DMS79 (cell line): Measurements from ENCODE around the gene RNF130.
"Not testable (repeated sequence)": the region's sequence is repeated elsewhere in the genome, so short reads cannot be mapped to it uniquely, and the experiment has no call there.

Source experiments
- DNase-seq: peaks from one replicate; lab custom pipeline; 2025; lab: John Stamatoyannopoulos, UW

The RNF130 gene

GRCh38 chr5:180103487-180104167 lies 32.1 kb upstream of the RNF130 start:
- no peak for DNase-seq

- no peak for DNase-seq
Measured at GRCh38 chr5:180102636-180103035, 31.1 kb upstream of the RNF130 start.

- no peak for DNase-seq
Measured at GRCh38 chr5:180101451-180102105, 30.0 kb upstream of the RNF130 start.

- no peak for DNase-seq
Measured at GRCh38 chr5:180100621-180101450, 29.3 kb upstream of the RNF130 start.

DNA sequence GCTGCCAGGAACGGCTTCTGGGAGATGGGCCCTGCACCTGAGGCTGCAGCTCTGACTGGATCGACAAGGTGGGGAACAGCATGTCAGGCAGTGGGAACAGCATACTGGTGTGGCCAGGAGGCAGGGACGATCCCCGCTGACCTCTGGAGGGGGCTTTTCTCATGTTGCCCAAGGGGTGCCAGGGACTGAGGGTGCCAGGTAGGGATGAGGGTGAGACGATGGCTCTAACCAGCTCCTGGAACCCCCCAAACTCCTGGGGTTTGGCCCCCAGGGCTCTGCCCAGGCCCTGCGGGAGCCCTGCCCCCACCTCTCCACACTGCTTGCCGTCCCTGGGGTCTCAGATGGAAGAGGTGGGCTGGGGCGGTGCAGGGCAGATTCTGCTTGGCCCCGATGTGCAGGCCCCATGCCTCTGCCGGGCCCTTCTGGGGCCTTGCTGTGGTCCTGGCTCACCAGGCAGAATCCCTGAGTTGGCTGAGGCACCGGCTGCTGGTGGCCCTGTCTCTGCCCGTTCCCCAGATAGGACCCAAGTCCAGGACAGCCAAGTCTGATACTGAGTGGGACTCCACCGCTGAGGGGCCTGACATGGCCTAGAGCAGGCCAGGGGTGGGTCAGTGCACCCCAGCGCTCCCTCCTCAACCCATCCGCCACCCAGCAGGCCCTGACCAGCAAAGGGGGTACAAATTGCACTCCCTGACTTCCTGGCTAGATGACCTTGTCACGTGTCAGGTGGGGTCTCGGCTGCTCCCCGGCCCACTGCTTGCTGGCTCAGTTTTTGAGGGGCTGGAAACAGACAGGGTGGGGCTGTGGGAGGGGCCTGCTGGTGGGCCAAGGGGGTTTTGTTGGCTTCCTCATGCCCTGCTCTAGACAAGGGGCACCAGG lies 28.4 kb upstream of the RNF130 start:
- no peak for DNase-seq

DNA sequence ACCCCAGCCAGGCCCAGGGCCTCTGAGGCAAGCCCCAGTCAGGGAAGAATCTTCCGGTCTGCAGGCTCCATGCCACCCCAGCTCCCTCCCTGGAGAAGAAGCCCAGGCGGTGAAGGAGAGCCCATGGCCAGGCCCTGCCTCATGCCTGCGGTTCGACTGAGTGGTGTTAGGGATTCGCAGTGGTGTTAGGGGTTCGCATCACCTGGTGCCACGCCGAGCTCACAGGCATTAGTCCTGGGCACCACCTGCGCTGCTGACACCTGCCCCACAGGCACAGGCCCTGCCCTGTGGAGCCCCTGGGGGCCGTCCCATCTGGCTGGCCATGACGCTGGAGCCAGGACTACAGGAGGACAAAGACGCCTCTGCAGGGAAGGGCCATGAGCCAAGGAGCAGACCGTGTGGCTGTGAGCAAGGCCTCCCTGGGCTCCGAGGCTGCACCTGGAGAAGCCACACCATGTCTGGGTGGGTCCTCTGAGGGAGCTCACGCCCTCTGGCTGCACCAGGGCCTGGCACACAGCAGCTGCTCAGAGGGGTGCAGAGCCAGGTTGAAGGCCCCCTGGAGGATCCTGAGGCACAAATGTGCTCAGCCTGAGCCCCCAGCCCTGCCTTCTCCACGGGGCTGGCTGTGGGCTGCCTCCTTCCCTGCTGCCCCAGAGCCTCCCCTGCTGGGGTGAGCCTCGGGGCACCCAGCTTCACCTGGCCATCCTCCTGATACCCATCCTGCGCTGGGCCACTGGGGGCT lies 27.6 kb upstream of the RNF130 start:
- no peak for DNase-seq

GRCh38 chr5:180098526-180098925 lies 27.0 kb upstream of the RNF130 start:
- DNase-seq, result no peak

DNA sequence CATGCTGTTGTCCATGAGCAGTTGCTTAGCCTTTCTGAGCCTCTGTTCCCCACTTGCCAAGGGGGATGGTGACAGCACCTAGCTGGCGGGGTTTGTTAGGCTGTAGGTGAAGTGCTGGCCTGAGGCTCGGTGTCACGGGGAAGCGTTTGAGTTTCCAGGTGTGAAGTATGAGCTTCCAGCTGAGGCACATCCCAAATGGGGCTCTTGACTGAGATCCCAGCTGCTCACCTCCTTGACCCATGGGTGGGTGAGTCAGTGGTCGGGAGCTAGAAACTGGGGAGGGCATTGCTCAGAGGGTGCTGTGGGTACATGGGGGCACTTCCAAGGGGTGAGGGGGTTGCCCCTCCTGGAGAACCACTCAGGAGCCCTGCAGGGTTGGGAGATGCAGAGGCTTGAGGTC lies 26.4 kb upstream of the RNF130 start:
- DNase-seq, result no peak

GRCh38 chr5:180097163-180097894 lies 25.8 kb upstream of the RNF130 start:
- DNase-seq, result no peak

DNA sequence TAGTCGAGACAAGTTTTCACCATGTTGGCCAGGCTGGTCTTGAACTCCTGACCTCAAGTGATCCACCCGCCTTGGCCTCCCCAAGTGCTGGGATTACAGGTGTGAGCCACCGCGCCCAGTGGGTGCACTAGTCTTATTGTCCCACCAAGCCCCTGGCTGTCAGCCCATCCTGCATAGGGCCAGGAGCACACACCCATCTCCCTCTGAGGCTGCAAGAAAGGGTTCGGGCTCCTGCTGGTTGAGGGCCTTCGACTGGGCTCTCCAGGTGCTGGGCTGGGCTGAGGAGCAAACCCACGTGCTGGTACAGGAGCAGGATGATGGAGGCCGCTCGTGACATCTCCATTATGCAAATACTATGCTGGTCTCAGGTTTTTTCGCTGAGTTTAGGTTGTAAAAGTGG lies 25.1 kb upstream of the RNF130 start:
- no peak for DNase-seq

DNA sequence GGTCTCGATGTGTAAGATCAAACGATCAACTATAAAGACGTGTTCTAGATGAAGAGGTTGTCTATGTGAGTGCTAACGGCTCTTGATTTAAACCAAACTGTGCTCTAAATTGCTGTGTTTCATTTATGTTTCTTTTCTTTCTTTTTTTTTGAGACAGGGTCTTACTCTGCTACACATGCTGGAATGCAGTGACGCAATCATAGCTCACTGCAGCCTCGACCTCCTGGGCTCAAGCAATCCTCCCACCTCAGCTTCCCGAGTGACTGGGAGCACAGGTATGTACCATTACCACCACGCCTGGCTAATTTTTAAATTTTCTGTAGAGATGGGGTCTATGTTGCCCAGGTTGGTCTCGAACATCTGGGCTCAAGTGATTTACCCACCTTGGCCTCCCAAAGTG lies 24.0 kb upstream of the RNF130 start:
- DNase-seq, result no peak

DNA sequence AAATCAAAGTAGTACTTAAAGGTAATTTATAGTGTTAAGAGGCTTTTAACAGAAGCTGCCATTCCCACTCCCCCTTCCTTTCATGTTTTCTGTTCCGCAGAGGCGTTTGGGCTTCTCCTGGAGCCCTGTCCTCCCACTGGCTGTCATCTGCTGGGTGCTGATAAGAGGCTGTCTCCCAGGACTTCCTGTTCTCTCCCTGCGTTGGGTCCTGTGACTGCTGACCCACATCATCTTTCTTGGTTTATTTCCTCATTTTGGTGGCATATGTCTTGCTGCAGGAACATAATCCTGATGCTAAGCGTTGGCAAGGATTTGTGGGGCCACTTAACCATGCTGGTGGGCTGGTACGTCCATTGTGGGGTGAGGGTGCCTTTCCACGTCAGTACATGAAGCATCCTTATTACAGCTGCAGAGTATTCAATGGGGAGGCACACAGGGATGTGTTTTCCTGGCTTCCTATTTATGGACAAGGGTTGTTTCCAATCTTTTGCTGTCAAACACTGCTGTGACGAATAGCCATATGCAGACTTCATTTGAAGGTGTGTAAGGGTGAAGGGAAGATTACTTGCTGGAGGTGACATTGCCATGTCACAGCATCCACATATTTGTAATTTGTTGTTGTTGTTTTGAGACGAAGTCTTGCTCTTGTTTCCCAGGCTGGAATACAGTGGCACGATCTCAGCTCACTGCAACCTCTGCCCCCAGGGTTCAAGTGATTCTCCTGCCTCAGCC lies 22.3 kb upstream of the RNF130 start:
- DNase-seq, result no peak

- no peak for DNase-seq
Measured at GRCh38 chr5:180093241-180093640, 21.7 kb upstream of the RNF130 start.

DNA sequence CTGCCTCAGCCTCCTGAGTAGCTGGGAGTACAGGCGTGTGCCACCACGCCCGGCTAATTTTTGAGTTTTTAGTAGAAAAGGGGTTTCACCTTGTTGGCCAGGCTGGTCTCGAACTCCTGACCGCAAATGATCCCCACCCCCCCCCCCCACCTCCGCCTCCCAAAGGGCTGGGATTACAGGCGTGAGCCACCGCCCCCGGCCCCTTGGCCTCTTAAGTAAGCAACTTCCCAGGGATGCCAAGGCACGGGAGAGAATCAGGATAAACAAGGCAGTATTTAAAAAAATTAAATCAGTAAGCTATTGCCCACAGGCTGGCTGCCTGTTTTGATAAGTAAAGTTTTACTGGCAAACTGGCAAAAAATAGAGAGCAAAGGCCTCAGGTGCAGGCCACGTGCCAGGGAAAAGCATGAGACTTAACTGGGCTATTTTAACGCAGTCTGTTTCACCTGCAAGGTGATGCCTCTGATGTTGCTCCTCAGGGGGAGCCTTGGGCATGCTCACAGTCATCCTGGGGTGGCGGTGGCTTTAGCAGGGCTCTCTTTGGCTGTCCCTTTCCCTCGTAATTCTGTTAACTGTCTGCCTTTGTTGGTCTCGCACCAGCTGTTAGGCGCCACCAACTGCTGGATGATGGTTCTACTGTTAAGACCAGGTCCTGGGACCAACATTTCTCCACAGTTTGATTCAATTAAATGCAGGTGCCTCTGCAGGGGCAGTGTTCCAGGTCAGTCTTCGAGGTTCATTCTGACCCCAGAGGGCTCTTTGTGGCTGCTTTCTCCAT lies 19.4 kb upstream of the RNF130 start:
- DNase-seq, result no peak

DNA sequence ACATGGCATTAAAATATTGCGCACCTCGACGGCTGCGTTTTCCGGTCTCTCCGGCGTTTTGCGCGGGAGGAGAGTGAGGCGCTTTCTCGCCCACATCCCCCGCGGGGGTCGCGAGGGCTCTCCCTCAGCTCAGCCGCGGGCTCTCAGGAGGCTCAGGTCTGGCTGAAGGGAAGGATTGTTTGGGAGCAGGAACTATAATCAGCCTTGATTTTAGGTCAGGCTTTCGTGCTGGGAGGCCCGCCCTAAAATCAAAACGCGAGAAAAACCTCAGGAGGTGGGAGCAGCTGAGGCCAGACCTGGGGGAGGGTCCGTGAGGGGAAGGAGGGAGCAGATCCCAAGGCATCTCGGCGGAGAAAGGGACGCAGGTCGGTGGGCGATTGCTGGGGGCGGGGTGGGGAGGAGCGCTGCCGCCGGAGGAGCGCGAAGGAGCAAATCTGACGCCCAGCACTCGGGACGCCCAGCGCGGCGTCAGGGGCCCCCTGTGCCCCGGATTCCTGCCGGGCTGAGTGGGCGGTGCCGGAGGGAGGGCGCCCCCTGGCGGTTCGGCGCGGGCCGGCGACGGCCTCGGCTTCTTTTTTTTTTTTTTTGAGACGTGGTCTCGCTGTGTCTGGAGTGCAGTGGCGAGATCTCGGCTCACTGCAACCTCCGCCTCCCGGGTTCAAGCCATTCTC lies 18.7 kb upstream of the RNF130 start:
- DNase-seq, result no peak

GRCh38 chr5:180089628-180090027 lies 18.1 kb upstream of the RNF130 start:
- not testable (repeated sequence) for DNase-seq

DNA sequence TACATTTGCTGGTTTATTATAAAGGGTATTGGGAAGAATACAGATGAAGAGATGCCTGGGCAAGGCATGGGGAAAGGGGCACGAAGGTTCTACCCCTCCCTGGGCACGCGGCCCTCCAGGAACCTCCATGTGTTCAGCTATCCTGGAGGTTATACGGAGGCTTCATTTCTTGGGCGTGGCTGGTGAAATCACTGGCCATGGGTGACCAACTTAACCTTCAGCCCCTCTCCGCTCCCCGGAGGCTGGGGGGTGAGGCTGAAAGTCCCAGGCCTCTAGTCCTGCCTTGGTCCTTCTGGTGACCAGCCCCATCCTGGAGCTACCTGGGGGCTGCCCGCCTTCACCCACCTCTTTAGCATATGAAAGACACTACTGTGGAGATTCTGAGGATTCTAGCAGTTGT lies 17.0 kb upstream of the RNF130 start:
- no peak for DNase-seq

- no peak for DNase-seq
Measured at GRCh38 chr5:180086816-180087399, 15.3 kb upstream of the RNF130 start.
